ENCODE measurements around the gene SYDE1.

Gene SYDE1

GRCh38 chr19:15142313-15142712 lies 35.1 kb downstream of the SYDE1 start:
- Histone ChIP-seq H3K4me3 (ENCODE audit: low read length in 2 of 2) (no peak overlapping the region), H3K27ac (ENCODE audit: low read depth in 2 of 2, low read length in 2 of 2) (no peak overlapping the region), H3K9me3 (ENCODE audit: control insufficient read depth in 2 of 2, low read length in 2 of 2) (no peaks in the 10 kb centered on the region), H3K9ac (ENCODE audit: low read depth in 1 of 2, low read length in 2 of 2) (no peak overlapping the region), H3K4me1 (ENCODE audit: control insufficient read depth in 2 of 2, insufficient read depth in 2 of 2, low read length in 2 of 2) (no peaks in the 10 kb centered on the region), H3K27me3 (ENCODE audit: control insufficient read depth in 2 of 2, insufficient read depth in 2 of 2, low read length in 2 of 2) (no peaks in the 10 kb centered on the region), H3K36me3 (ENCODE audit: control insufficient read depth in 2 of 2, insufficient read depth in 2 of 2, low read length in 2 of 2) (no peaks in the 10 kb centered on the region)

DNA sequence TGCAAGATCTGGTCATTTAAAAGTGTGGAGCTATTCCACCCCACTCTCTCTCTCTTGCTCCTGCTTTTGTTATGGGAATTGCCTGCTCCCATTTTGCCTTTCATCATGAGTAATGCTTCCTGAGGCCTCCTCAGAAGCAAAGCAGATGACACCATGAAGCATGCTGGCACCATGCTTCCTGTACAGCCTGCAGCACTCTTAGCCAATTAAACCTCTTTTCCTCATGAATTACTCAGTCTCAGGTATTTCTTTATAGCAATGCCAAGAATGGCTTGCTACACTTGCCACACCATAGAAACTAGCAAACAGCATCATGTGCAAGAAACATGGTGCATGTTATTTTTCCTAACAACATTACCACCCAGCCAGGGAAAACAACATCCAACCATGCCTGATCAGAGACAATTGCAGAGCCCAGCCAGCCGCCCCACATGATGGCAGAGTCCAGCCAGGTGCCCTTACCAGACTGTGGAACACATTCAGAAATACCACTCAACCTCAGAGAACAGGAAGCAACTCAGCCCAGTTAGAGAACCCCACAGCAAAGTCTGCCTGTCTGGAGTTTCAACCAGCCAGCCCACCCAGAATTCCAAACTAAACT lies 36.9 kb downstream of the SYDE1 start:
- H3K36me3 ChIP-seq (ENCODE audit: control insufficient read depth in 2 of 2, insufficient read depth in 2 of 2, low read length in 2 of 2), result no peaks in the 10 kb centered on the region
- H3K9ac ChIP-seq (ENCODE audit: low read depth in 1 of 2, low read length in 2 of 2), result no peak overlapping the region
- H3K27me3 ChIP-seq (ENCODE audit: control insufficient read depth in 2 of 2, insufficient read depth in 2 of 2, low read length in 2 of 2), result no peaks in the 10 kb centered on the region
- no peak overlapping the region for H3K27ac ChIP-seq (ENCODE audit: low read depth in 2 of 2, low read length in 2 of 2)
- H3K9me3 ChIP-seq (ENCODE audit: control insufficient read depth in 2 of 2, low read length in 2 of 2), result no peaks in the 10 kb centered on the region
- no peak overlapping the region for H3K4me3 ChIP-seq (ENCODE audit: low read length in 2 of 2)
- no peaks in the 10 kb centered on the region for H3K4me1 ChIP-seq (ENCODE audit: control insufficient read depth in 2 of 2, insufficient read depth in 2 of 2, low read length in 2 of 2)

DNA sequence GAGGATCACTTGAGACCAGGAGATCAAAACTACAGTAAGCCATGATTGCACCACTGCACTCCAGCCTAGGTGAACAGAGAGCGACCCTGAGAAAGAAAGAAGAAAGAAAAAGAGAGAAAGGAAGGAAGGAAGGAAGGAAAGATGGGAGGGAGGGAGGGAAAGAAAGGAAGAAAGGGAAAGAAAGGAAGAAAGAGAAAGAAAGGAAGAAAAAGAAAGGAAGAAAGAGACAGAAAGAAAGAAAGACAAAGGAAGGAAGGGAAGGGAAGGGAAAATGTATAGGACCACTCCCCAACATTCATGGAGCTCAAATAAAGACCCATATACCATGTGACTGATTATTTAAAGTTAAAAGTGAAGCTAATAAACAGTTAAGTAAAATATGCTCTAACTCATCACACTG lies 39.9 kb downstream of the SYDE1 start:
- Histone ChIP-seq H3K4me3 (ENCODE audit: low read length in 2 of 2) (no peak overlapping the region), H3K27ac (ENCODE audit: low read depth in 2 of 2, low read length in 2 of 2) (no peak overlapping the region), H3K36me3 (ENCODE audit: control insufficient read depth in 2 of 2, insufficient read depth in 2 of 2, low read length in 2 of 2) (no peaks in the 10 kb centered on the region), H3K9ac (ENCODE audit: low read depth in 1 of 2, low read length in 2 of 2) (no peak overlapping the region), H3K4me1 (ENCODE audit: control insufficient read depth in 2 of 2, insufficient read depth in 2 of 2, low read length in 2 of 2) (no peaks in the 10 kb centered on the region), H3K27me3 (ENCODE audit: control insufficient read depth in 2 of 2, insufficient read depth in 2 of 2, low read length in 2 of 2) (peaks cover 0 to 6% of the 10 kb centered on the region in 2 donors), H3K9me3 (ENCODE audit: control insufficient read depth in 2 of 2, low read length in 2 of 2) (no peaks in the 10 kb centered on the region)

- no peaks in the 10 kb centered on the region for H3K36me3 ChIP-seq (ENCODE audit: control insufficient read depth in 2 of 2, insufficient read depth in 2 of 2, low read length in 2 of 2)
- H3K4me3 ChIP-seq (ENCODE audit: low read length in 2 of 2), result no peak overlapping the region
- H3K27me3 ChIP-seq (ENCODE audit: control insufficient read depth in 2 of 2, insufficient read depth in 2 of 2, low read length in 2 of 2), result peaks cover 0 to 6% of the 10 kb centered on the region in 2 donors
- no peaks in the 10 kb centered on the region for H3K4me1 ChIP-seq (ENCODE audit: control insufficient read depth in 2 of 2, insufficient read depth in 2 of 2, low read length in 2 of 2)
- no peak overlapping the region for H3K27ac ChIP-seq (ENCODE audit: low read depth in 2 of 2, low read length in 2 of 2)
- H3K9me3 ChIP-seq (ENCODE audit: control insufficient read depth in 2 of 2, low read length in 2 of 2), result no peaks in the 10 kb centered on the region
- H3K9ac ChIP-seq (ENCODE audit: low read depth in 1 of 2, low read length in 2 of 2), result no peak overlapping the region
Measured at GRCh38 chr19:15149737-15150136, 42.5 kb downstream of the SYDE1 start.

- H3K4me3 ChIP-seq (ENCODE audit: low read length in 2 of 2), result no peak overlapping the region
- H3K27ac ChIP-seq (ENCODE audit: low read depth in 2 of 2, low read length in 2 of 2), result no peak overlapping the region
- H3K36me3 ChIP-seq (ENCODE audit: control insufficient read depth in 2 of 2, insufficient read depth in 2 of 2, low read length in 2 of 2), result no peaks in the 10 kb centered on the region
- peaks cover 0 to 6% of the 10 kb centered on the region in 2 donors for H3K27me3 ChIP-seq (ENCODE audit: control insufficient read depth in 2 of 2, insufficient read depth in 2 of 2, low read length in 2 of 2)
- H3K9ac ChIP-seq (ENCODE audit: low read depth in 1 of 2, low read length in 2 of 2), result no peak overlapping the region
- H3K9me3 ChIP-seq (ENCODE audit: control insufficient read depth in 2 of 2, low read length in 2 of 2), result no peaks in the 10 kb centered on the region
- no peaks in the 10 kb centered on the region for H3K4me1 ChIP-seq (ENCODE audit: control insufficient read depth in 2 of 2, insufficient read depth in 2 of 2, low read length in 2 of 2)
Measured at GRCh38 chr19:15154002-15154612, 46.9 kb downstream of the SYDE1 start.

DNA sequence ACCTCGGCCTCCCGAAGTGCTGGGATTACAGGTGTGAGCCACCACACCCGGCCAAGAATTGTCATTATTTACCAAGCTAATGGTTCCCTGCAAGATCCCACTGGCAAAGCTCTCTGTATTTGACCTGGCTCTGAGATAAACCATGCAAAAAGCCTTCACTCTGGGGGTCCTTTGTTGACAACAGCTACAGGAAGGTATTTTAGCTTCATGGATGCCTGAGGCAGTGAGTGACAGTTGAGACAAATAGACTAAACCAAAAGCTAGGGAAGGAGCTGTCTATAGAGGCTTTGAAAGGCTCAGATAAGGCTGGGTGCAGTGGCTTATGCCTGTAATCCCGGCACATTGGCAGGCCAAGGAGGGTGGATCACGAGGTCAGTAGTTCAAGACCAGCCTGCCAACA lies 48.1 kb downstream of the SYDE1 start:
- Histone ChIP-seq H3K4me1 (ENCODE audit: control insufficient read depth in 2 of 2, insufficient read depth in 2 of 2, low read length in 2 of 2) (no peaks in the 10 kb centered on the region), H3K27ac (ENCODE audit: low read depth in 2 of 2, low read length in 2 of 2) (no peak overlapping the region), H3K9me3 (ENCODE audit: control insufficient read depth in 2 of 2, low read length in 2 of 2) (no peaks in the 10 kb centered on the region), H3K9ac (ENCODE audit: low read depth in 1 of 2, low read length in 2 of 2) (no peak overlapping the region), H3K27me3 (ENCODE audit: control insufficient read depth in 2 of 2, insufficient read depth in 2 of 2, low read length in 2 of 2) (no peaks in the 10 kb centered on the region), H3K4me3 (ENCODE audit: low read length in 2 of 2) (no peak overlapping the region), H3K36me3 (ENCODE audit: control insufficient read depth in 2 of 2, insufficient read depth in 2 of 2, low read length in 2 of 2) (no peaks in the 10 kb centered on the region)

GRCh38 chr19:15156391-15156790 lies 49.2 kb downstream of the SYDE1 start:
- Histone ChIP-seq H3K4me3 (ENCODE audit: low read length in 2 of 2) (no peak overlapping the region), H3K9ac (ENCODE audit: low read depth in 1 of 2, low read length in 2 of 2) (no peak overlapping the region), H3K4me1 (ENCODE audit: control insufficient read depth in 2 of 2, insufficient read depth in 2 of 2, low read length in 2 of 2) (no peaks in the 10 kb centered on the region), H3K36me3 (ENCODE audit: control insufficient read depth in 2 of 2, insufficient read depth in 2 of 2, low read length in 2 of 2) (no peaks in the 10 kb centered on the region), H3K27me3 (ENCODE audit: control insufficient read depth in 2 of 2, insufficient read depth in 2 of 2, low read length in 2 of 2) (no peaks in the 10 kb centered on the region), H3K27ac (ENCODE audit: low read depth in 2 of 2, low read length in 2 of 2) (no peak overlapping the region), H3K9me3 (ENCODE audit: control insufficient read depth in 2 of 2, low read length in 2 of 2) (no peaks in the 10 kb centered on the region)

DNA sequence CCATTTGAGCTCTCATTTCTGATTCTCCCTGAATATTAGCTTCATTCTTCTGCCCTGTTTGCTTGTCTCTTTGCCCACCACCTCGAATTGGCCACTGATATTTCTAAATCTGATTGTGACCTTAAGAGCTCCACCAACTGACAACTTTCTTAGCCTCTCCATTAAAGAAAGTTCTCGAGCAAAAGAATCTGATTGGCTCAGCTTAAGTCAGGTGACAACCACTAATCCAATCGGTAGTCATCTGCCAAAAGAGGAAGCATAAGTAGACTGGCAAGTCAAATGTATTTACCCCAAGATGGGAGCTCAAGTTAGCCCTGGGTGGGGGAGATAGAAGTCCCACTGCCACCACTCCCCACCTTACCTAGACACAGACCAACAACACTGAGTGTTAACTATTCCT lies 52.0 kb downstream of the SYDE1 start:
- Histone ChIP-seq H3K4me3 (ENCODE audit: low read length in 2 of 2) (no peak overlapping the region), H3K36me3 (ENCODE audit: control insufficient read depth in 2 of 2, insufficient read depth in 2 of 2, low read length in 2 of 2) (no peaks in the 10 kb centered on the region), H3K27ac (ENCODE audit: low read depth in 2 of 2, low read length in 2 of 2) (no peak overlapping the region)

DNA sequence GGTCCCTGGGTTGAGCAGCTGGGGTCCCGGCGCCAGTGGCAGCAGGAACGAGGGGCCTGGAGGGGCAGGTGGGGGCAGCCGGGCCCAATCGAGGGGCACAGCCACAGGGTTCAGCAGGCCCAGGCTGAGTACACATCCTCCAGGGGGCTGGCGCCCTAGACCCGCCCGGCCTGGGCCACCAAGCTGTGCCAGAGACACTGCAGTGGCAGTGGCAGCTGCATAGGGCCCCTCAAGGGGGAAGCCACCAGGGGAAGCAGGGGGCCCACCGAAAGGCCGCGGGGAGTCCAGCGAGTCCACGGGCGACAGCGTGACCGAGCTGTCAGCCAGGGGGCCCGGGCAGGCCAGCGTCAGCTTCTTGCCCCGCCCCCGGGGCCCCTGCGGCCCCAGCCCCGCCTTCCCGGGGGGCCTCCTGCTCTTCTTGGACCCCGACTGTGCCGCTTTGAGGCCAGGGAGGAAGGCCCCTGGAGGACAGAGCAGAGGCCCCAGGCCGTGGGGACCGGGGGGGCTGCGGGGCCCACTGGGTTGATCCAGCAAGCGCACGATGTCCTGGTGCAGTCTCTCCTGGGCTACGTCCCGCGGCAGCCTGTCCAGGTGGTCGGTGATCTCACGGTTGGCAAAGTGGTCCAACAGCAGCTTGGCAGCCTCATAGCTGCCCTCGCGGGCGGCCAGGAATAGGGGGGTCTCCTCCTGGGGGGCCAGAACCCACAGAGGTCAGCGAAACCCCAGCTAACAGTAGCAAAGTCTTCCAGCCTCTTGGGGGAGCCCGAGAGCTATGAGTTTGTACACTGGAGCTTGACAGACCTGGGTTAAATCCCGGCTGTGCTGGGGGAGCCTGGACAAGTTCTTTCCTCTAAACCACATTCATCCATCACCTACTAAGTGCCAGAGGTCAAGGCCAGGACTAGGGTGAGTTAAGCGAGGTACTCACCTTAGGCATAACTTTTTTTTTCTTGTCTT lies 54.1 kb downstream of the SYDE1 start:
- H3K4me1 ChIP-seq (ENCODE audit: control insufficient read depth in 2 of 2, insufficient read depth in 2 of 2, low read length in 2 of 2), result no peaks in the 10 kb centered on the region
- no peak overlapping the region for H3K4me3 ChIP-seq (ENCODE audit: low read length in 2 of 2)
- H3K36me3 ChIP-seq (ENCODE audit: control insufficient read depth in 2 of 2, insufficient read depth in 2 of 2, low read length in 2 of 2), result no peaks in the 10 kb centered on the region

More for the DNA sequence above, 52.0 kb downstream of the SYDE1 start:
- Histone ChIP-seq H3K4me1 (ENCODE audit: control insufficient read depth in 2 of 2, insufficient read depth in 2 of 2, low read length in 2 of 2) (no peaks in the 10 kb centered on the region), H3K9ac (ENCODE audit: low read depth in 1 of 2, low read length in 2 of 2) (no peak overlapping the region), H3K27me3 (ENCODE audit: control insufficient read depth in 2 of 2, insufficient read depth in 2 of 2, low read length in 2 of 2) (no peaks in the 10 kb centered on the region), H3K9me3 (ENCODE audit: control insufficient read depth in 2 of 2, low read length in 2 of 2) (no peaks in the 10 kb centered on the region)

More for the DNA sequence above, 54.1 kb downstream of the SYDE1 start:
- Histone ChIP-seq H3K27me3 (ENCODE audit: control insufficient read depth in 2 of 2, insufficient read depth in 2 of 2, low read length in 2 of 2) (no peaks in the 10 kb centered on the region), H3K9ac (ENCODE audit: low read depth in 1 of 2, low read length in 2 of 2) (no peak overlapping the region), H3K27ac (ENCODE audit: low read depth in 2 of 2, low read length in 2 of 2) (no peak overlapping the region), H3K9me3 (ENCODE audit: control insufficient read depth in 2 of 2, low read length in 2 of 2) (peaks cover 0 to 8% of the 10 kb centered on the region in 2 donors)

Measured in mucosa of rectum (tissue), 2 donors.